Mammary epithelial cell (primary cell): Measurements from ENCODE around the gene THY1.

ENCODE experiments used
- CTCF ChIP-seq, 2 donors: IDR thresholded peaks in 1 of 2; conservative IDR thresholded peaks in 1 of 2; 2 replicates each; pipeline ENCODE4 v1.5.1; 2011 to 2012; ENCODE audit warnings: inconsistent platforms in 2 of 2, low read length in 2 of 2, mild to moderate bottlenecking in 2 of 2, control low read depth in 1 of 2, low read depth in 1 of 2; ENCODE audit not compliant: insufficient read depth in 1 of 2; ENCODE audit errors: extremely low read depth in 1 of 2
- EZH2 ChIP-seq: IDR thresholded peaks from 2 replicates; pipeline ENCODE4 v1.6.1; 2012; ENCODE audit warnings: low read length, inconsistent platforms, borderline replicate concordance

- TF ChIP-seq CTCF (conservative IDR thresholded peaks at IDR 0.05 in 1 of 2, IDR thresholded peaks at IDR 0.05 in 1 of 2; ENCODE audit: extremely low read depth in 1 of 2, insufficient read depth in 1 of 2, low read depth in 1 of 2, low read length in 2 of 2) (no peak), EZH2 (no peak)
These were observed at the start of gene THY1 for GRCh38 chr11:119422809-119423508.
